ENCODE data around the gene MACROD2.

Gene MACROD2

DNA sequence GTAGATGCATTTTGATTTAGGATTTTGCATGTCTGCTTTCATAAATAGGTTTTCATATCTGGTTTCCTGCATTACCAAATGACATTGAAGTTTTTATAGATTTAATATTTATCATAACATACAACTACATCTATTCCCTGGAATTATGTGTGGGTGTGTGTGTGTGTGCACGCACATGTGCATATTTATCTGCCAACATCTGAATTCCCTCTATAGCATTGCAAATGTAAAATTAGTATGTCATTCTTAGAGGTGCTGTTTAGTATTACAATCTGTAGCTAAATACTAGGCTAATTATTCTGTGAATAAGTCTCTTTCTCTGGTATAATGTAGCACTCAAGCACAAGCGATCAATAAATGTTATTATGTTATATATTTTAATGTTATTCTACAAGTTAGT is 820.0 kb downstream of the MACROD2 start:
- DNase-seq (ENCODE audit: low read depth in 2 of 2), result no peak

DNA sequence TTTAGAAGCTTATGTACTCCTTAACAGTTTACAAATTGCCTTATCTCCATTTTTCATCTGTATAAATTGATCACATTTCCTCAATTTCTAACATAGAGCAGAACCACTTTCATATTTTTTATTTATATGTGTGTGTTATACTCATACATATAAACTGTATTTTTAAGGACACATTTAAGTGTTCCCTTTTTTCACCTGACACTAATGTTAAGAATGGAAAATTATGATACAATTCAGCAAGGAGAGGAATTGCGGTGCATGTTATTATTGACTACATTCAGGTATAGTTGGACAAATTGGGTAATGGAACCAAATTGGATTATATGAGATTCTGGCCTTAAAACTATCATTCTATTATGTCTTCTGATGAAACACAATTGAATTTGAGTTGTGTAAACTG is 821.2 kb downstream of the MACROD2 start:
- DNase-seq (ENCODE audit: low read depth in 2 of 2), result no peak

DNA sequence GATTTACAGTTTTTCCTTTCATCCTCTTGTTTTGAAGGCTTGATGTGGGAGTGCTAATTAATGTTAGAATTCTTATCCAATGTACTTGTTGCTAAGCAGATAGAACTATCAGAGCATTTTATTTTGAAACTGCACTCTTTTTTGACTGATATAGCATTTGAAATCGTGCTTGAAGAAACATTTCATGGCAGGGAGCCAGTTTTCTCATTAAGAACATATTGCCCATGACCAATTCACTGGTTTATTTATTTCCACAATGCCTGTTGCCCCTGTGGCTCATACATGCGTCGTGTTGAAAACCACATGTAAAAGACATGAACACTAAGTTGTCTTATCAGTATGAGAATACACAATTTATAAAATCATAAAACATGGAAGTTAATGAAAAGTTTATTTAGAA is 821.8 kb downstream of the MACROD2 start:
- no peak for DNase-seq (ENCODE audit: low read depth in 2 of 2)

DNA sequence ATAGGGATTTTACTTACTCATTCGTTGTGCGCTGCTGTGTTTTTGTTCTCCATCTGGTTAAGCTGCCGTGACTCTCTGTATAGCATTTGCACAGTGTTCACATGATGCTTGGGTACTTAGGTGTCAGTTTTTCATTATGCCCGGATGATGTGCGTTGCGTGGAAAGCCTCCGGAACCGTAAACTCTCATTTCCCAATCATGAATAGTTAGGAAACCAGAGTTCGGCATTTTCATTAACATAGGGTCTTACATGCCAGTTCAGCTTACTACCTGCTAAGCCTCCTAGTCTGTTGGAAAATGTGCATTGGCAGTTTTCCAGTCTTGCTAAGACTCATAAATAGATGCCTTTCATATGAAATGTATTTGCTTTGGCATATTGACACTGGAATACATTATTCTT is 825.5 kb downstream of the MACROD2 start:
- no peak for DNase-seq (ENCODE audit: low read depth in 2 of 2)

DNA sequence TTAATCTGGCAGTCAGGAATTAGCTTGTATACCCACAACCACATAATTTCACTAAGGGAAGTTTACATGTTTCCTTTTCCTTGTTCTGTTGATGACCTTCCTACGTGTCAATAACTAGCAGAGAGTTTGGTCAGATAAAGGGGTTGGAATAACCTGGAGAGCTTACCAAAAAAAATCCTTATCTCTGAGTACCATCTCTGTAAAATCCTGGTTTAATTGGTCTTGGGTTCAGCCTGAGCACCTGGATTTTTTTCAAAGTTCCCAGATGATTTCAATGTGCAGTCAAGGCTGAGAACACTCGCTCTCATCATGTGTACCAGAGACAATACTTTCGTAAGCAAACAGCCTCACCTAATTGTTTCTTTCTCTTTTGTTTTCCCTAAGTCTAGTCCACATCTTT is 825.9 kb downstream of the MACROD2 start:
- no peak for DNase-seq (ENCODE audit: low read depth in 2 of 2)

DNA sequence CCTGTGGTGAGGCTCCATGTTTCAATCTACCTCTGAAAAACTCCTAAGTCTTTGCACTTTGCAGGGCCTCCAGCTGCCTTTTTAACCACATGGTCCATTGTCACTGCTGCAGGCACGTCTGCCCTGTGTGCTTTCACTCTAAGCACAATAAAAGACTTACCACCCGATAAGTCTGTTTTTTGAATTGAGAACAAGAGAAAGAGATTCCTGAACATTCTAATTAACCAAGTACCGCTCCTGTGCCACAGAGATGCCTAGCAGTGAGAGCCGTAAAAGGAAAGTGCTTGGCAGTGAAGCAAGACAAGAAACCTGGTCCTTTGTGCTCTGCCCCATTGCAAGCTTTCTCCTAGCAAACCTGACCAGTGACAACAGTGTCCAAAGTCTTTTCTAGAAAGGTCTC is 829.7 kb downstream of the MACROD2 start:
- DNase-seq (ENCODE audit: low read depth in 2 of 2), result no peak

DNA sequence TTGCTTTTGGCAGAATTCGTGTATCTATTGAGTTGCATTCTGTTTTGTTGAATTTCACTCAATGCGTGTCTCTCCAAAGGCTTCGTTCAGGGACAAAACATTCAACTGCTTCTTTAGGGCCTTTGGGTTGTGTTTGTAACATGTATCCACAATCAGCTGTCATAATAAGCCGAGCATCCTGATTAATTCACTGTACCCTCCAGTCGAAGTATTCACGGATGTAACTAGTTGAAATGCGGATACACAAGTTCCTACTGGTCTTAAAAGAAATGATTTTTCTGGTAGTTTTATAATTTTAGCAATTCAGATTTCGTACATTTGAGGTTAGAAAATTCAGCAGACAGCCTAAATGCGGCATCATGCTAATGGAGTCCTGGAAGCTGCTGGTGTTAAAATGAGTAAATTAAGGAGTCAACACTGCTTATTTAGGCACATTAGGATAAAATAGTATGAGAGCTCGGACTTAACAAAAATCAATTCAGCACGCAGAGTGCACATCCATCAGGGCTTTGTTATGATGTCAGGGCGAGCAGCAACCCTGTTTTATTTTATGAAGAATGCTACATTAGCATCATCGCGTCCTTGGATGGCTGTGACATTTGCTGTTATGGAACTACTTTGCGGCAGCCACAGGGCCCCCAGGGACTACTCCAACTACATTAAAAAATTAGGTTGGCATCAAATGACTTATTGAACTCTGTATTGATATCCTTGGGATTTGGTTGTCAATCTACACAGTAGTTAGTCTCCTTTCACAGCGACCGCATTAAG is 831.4 kb downstream of the MACROD2 start:
- DNase-seq (ENCODE audit: low read depth in 2 of 2), result no peak

DNA sequence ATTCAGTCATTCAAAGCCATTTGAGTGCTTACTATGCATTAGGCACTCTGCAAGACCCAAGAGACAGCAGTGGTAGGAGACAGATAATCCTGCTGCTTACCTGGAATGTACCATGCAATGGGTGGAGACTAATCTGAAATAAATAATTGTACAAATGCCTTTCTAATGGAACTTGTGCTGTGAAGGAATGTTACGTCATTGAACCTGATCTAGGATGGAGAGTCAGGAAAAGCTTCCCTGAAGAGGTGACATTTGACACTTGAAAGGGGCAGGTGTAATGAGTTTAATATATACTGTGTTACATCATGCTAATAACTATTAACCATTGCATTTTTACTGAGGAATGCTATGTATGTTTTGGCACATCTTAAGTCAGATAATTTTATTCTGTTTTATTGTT is 833.1 kb downstream of the MACROD2 start:
- DNase-seq (ENCODE audit: low read depth in 2 of 2), result no peak

DNA sequence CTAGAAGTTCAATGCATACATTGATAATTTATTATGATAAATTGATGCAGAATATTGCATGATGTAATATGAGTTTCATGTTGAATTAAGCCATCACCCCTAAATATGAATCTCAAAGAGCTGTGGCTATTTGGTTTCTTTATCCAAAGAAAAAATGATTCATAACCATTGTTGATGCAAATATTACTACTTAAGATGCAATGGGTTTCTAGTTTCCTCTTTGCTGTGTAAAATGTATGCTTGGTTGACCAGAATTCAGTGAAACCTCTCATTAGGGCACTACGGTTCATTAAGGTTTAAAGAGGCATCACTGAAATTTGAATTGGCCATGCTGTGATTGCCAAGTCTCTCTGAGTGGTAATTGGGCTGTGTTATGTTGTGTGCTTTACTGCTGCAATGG is 834.6 kb downstream of the MACROD2 start:
- no peak for DNase-seq (ENCODE audit: low read depth in 2 of 2)

DNA sequence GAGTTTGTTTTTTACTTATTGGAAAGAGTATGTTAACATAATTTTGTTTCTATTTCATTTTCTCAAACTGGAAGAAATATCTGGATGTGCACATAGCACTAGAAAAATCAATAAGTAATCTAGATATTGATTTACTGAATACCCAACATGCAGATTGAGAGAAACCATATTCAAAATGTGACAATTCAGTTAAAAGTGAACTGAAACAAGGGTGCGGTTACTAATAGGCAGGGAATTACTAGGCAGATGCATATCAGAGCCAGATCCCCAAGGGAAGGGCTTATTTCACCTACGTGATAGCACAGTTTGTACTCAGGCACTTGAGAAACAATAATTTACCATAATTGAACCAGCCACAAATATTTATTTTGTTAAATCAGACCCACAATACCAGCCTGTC is 835.1 kb downstream of the MACROD2 start:
- DNase-seq (ENCODE audit: low read depth in 2 of 2), result no peak

DNA sequence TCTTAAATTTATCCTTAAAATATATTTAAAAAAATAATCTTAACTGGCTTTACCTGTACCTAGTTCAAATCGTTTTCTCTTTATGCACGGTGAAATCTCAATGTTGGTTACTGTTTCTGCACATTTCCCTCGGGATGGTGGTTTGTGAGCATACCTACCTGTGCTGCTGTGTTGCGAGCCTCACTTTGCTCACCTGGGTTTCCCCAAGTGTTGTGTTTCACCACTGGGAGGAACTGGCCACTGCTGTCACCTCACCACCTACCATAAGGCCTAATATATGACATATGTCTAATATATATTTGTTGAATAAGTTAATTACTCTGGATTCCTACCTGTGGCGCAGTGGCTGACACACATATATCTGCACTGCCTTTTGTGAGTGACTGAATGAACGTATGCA is 835.6 kb downstream of the MACROD2 start:
- no peak for DNase-seq (ENCODE audit: low read depth in 2 of 2)

DNA sequence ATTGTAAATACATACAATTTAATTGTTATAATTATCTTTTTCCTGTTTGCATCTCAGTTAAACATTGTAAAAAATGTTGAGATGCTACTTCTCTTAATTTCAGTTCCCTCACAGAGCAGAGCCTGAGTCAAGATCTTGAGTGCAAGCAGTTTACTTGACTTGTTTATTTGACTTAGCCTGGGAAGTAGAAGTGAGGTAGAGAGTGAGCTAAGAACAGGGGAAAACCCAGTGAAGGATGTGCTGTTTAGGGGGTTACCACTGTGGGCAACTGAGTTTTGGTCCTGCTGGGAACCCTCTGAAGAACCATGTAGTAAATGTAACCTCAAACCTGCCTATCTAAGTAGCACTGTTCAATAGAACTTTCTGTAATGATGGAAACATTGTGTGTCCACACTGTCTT is 837.3 kb downstream of the MACROD2 start:
- DNase-seq (ENCODE audit: low read depth in 2 of 2), result no peak

DNA sequence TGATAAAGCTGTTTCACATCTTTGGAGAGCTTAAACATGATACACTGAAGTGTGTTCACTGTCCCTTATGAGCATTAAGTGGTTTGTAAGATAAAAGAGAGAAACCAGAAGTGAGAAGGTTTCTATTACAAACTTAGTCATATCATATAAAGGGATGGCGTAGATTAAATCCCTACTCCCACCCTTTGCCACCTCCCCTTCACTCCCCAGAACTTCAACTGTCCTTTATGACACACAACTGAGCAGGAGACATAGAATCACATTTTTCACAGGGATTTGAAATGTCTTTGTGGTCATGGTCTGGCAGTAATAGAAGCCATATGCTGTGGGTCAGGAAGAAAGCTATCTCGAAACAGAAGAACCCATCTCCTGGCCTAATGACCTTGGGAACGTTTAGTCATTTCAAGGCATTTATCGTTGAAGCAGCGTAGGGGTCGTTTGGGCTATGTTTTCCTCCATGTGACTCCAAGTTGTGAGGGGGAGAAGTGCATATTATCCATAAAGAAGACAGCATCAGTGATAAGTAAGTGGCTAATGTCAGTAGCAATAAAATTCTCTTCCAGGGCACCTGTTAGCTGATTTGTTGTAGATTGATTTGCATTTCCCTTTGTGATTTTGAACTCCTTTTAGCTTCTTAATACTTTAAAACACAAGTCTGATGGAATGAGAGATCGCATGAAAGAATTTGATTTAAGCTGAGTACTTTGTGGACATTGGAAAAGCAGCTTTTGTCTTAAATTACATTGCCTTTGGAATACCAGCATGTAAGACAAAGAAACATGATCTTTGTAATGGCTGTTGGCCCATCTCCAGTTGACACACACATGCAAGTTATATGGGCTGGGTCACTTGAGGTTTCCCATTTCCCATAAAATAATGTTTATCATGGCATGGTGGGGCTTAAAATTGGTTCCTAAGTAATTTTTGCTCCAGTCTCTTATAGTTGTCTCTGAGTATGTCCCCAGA is 843.6 kb downstream of the MACROD2 start:
- no peak for DNase-seq (ENCODE audit: low read depth in 2 of 2)

DNA sequence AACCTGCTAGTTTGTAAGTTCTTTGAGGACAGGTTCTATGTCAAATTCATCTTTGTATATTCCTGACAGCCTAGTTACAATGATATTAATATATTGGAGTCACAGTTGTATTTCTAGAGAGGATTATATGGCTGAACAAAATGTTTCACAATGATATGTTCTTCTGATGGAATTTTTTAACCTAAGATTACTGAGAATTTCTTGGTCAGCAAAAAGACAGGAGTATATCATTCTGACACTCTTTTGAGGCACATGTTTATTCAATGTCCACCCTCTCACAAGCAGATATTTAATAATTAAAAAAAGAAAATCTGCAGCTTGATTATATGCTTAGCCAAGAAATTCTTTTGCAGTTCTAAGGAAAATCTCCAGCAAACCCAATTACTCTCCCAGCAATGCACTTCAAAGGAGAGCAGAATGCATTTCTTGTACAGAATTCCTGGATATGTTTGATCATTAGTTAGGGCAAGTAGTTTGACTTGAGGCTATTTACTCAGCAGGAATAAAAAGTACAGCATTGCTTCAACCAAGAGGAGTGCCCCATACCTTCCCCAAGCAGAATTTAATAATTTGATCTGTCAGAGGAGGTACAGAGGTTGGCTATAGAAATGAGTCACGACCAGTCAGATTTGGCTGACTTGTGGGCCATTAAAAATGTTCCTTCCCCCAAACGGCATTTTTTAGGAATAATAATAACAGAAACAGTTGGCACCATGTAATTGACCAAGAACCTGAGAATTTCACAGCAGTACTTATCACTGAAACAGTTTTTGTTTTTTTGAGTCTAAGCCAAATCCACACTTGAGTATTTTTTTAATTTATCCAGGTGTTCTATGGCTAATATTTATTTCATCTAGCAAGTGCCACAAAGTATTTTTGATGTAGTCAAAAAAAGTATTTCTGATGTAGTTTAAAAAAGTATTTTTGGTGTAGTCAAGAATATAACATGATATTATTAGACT is 850.2 kb downstream of the MACROD2 start:
- DNase-seq (ENCODE audit: low read depth in 2 of 2), result no peak

DNA sequence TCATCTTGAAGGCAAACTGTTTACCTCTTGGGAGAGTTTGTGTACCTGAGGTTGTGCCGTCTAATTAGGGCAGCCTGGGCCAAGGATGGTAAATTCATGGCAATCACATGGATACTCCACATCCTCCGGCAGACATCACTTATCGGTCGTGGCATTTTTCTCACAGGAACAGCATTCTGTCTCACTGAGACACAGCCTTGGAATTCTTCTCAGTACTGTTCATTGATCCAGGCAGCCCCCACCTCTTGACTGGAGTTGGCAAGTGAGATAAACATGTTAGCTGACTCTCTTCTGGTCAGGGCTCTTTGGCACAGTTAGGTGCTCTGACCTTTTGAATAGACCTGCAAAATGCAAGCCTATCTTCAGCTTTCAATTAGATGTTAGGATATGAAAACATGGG is 853.5 kb downstream of the MACROD2 start:
- DNase-seq (ENCODE audit: low read depth in 2 of 2), result no peak

DNA sequence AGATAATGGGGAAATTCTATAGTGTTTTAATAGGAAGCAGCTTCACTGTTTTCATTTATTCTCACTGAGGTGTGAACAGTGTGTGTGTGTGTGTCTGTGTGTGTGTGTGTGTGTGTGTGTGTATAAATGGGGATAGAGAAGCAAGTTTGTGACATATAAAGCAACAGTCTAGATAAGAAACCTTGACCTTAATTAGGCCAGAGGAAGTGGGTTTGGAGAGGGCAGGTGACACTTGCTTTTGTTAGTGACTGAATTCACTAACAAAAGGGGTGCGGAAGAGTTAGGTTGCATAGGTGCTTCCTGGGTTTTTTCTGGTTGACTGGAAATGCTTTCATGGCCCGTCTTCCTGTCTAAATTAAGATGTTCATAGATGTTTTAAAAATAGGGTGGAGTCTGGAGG is 857.8 kb downstream of the MACROD2 start:
- DNase-seq (ENCODE audit: low read depth in 2 of 2), result no peak

DNA sequence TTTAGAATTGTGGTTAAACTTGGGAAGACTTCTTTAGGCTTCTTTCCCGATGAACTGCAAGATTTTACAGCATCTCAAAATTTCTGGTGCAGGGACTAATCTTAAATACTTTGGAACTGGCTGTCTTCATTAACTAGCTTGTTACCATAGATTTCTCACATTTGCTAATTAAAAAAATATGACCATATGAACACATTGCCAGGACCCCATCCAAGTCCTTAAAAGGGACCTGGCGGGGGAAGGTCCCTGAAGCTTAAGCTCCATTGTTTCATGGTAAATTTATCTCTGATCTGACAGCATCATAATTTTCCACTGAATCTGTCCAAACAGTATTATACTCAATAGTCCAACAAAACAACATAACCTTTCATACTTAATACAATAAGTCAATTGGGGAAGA is 859.9 kb downstream of the MACROD2 start:
- no peak for DNase-seq (ENCODE audit: low read depth in 2 of 2)

DNA sequence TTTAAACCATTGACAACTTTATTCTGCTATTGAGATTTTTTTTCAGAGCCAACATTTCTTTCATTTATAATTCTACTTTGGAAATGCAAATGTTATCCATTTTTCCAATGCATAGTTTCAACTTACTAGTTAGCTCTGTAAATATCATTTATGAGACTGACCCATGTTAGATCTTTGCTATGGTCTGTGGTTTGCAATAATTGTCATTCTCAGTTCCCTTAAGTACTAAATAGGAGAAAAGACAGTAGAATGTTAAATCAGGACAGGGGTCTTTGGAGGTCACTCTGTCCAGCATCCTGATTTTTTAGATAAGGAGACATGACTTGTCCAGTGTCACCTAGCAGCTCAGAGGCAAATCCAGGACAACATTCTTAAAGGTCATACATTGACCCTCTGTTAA is 864.3 kb downstream of the MACROD2 start:
- no peak for DNase-seq (ENCODE audit: low read depth in 2 of 2)

DNA sequence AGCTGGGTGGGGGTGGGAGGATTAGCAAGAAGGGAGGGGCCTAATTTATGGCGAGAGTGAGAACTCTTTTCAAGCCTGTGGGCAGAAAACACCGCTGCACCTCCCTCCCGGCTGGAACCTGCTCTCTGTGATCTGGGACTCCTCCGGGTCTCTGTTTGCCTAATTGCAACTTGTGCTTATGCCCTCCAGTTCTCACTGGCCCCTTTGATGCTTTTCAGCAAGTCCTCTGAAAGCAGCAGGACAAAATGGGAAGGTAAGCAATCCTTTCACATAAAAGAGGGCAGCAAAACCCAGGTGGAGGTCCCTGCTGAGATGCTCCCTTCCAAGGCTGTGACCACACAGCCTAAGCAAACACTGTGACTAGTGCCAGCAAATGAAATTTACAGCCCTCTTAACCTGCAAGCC is 865.1 kb downstream of the MACROD2 start:
- DNase-seq (ENCODE audit: low read depth in 2 of 2), result no peak

DNA sequence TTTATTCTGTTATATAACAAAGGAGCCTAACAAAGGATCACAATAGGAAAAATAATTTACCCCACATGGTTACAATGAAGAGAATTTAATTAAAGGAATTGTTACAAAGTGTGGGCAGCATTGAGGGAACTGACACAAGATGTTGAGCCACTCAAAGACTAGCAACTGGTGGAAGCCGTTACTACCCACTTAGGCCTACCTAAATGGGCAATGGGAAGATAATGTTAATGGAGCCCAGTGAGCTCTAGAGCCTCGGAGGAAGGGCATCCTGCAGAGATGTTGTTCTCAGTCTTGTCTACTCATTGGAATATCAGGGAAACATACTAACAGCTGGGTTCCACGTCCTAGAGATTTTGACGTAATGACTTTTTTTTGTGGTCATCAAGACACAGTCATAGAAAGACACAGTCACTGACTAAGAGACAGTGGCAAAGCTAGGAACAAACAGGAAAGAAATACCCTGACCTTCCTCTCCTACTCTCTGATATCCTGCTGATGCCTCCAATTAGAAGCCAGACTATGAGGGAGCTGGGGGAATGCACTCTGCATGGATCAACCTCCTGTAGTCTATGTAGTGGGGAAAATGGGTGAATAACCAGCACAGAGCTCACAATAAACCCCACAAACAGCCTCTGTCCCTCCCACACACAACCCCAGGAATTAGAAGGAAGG is 865.8 kb downstream of the MACROD2 start:
- no peak for DNase-seq (ENCODE audit: low read depth in 2 of 2)

DNA sequence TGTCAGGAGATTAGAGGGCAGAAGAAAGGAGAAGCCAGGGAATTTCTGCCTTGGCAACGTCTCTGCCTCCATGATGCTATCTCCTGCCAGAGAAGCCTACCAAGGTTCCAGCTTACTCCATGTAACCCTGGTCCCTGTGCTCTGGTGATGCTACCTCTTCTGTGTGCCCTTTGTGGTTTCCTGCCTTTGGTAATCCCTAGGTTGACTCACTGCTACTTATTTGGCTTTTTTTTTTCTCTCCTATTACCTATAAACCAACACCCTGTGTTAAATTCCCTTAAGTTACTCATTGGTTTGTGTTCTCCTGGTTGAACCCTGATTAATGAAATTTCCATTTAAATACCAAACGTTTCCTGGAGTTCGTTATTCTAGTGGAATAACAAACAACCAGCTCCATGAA is 869.9 kb downstream of the MACROD2 start:
- no peak for DNase-seq (ENCODE audit: low read depth in 2 of 2)

All from stimulated activated CD8-positive, alpha-beta memory T cell treated with anti-CD3 and anti-CD28 coated beads, Interleukin-2, amount 100 ng/mL, for 1 hour (primary cell).